Mesenchymal stem cell (in vitro differentiated cells and primary cell): Measurements from ENCODE around the gene LAMTOR5.
"Not testable (repeated sequence)": the region's sequence is repeated elsewhere in the genome, so short reads cannot be mapped to it uniquely, and the experiment has no call there.

ENCODE experiments used
- DNase-seq: peaks from one replicate; pipeline ENCODE4 v3.0.0-alpha.2; 2013
- H2AFZ ChIP-seq: one replicate; pipeline ENCODE4 v1.6.1; 2013; ENCODE audit warnings: low read depth, mild to moderate bottlenecking, control low read depth, inconsistent platforms, low read length, moderate library complexity
- H2AK5ac ChIP-seq: 2 replicates; pipeline ENCODE4 v1.6.1; 2013; ENCODE audit warnings: low read length, moderate library complexity, mild to moderate bottlenecking, inconsistent platforms; ENCODE audit not compliant: severe bottlenecking
- H2BK120ac ChIP-seq: one replicate; pipeline ENCODE4 v1.6.1; 2013; ENCODE audit warnings: low read depth, mild to moderate bottlenecking, inconsistent platforms, low read length, moderate library complexity
- H2BK12ac ChIP-seq, 2 experiments: one replicate each; pipeline ENCODE4 v1.6.1; 2013; ENCODE audit warnings: inconsistent platforms in 2 of 2, low read length in 2 of 2, mild to moderate bottlenecking in 2 of 2, moderate library complexity in 2 of 2, control low read depth in 1 of 2
- H2BK15ac ChIP-seq: one replicate; pipeline ENCODE4 v1.6.1; 2013; ENCODE audit warnings: mild to moderate bottlenecking, low read depth, inconsistent platforms; ENCODE audit not compliant: poor library complexity, severe bottlenecking
- H2BK5ac ChIP-seq: 2 replicates; pipeline ENCODE4 v1.6.1; 2013; ENCODE audit warnings: low read depth, mild to moderate bottlenecking, low read length, control low read depth, inconsistent platforms; ENCODE audit not compliant: poor library complexity, severe bottlenecking
- H3K14ac ChIP-seq, 2 experiments: one replicate each; pipeline ENCODE4 v1.6.1; 2013; ENCODE audit warnings: inconsistent platforms in 2 of 2, low read length in 2 of 2, control low read depth in 1 of 2, mild to moderate bottlenecking in 1 of 2, moderate library complexity in 1 of 2
- H3K18ac ChIP-seq, 2 experiments: one replicate each; pipeline ENCODE4 v1.6.1; 2013; ENCODE audit warnings: inconsistent platforms in 2 of 2, low read length in 2 of 2, control low read depth in 1 of 2, low read depth in 1 of 2, mild to moderate bottlenecking in 1 of 2
- H3K23ac ChIP-seq, 2 experiments: one replicate each; pipeline ENCODE4 v1.6.1; 2013; ENCODE audit warnings: inconsistent platforms in 2 of 2, low read length in 2 of 2, mild to moderate bottlenecking in 2 of 2, moderate library complexity in 2 of 2, control low read depth in 1 of 2
- H3K27ac ChIP-seq: 2 replicates; pipeline ENCODE4 v1.5.1; 2013; ENCODE audit warnings: mild to moderate bottlenecking, moderate library complexity, low read length, control low read depth, inconsistent platforms; ENCODE audit not compliant: poor library complexity, severe bottlenecking
- H3K27me3 ChIP-seq, 2 experiments: 2 replicates each; pipeline versions ENCODE4 v1.6.1 to v1.7.0; 2013; ENCODE audit warnings: low read length in 2 of 2, mild to moderate bottlenecking in 2 of 2, moderate library complexity in 2 of 2, control low read depth in 1 of 2, inconsistent platforms in 1 of 2; ENCODE audit not compliant: control insufficient read depth in 1 of 2, insufficient read depth in 1 of 2
- H3K36me3 ChIP-seq, 2 experiments: 2 replicates each; pipeline versions ENCODE4 v1.6.1 to v1.7.0; 2013; ENCODE audit warnings: low read length in 2 of 2, control low read depth in 1 of 2, inconsistent platforms in 1 of 2, low read depth in 1 of 2, mild to moderate bottlenecking in 1 of 2; ENCODE audit not compliant: insufficient read depth in 2 of 2, control insufficient read depth in 1 of 2
- H3K4ac ChIP-seq, 2 experiments: one replicate each; pipeline ENCODE4 v1.6.1; 2013; ENCODE audit warnings: inconsistent platforms in 2 of 2, low read length in 2 of 2, mild to moderate bottlenecking in 2 of 2, moderate library complexity in 2 of 2, control low read depth in 1 of 2, low read depth in 1 of 2
- H3K4me1 ChIP-seq: 2 replicates; pipeline ENCODE4 v1.6.1; 2013; ENCODE audit warnings: low read depth, low read length, control low read depth; ENCODE audit not compliant: control insufficient read depth, insufficient read depth
- H3K4me2 ChIP-seq: 2 replicates; pipeline ENCODE4 v1.6.1; 2013; ENCODE audit warnings: low read length, mild to moderate bottlenecking, inconsistent platforms; ENCODE audit not compliant: poor library complexity, severe bottlenecking
- H3K4me3 ChIP-seq, 2 experiments: 2 replicates each; pipeline versions ENCODE4 v1.5.1 to v1.7.0; 2013; ENCODE audit warnings: low read length in 2 of 2, mild to moderate bottlenecking in 2 of 2, control low read depth in 1 of 2, low read depth in 1 of 2; ENCODE audit not compliant: insufficient read depth in 1 of 2
- H3K79me1 ChIP-seq: replicated peaks from 2 replicates; pipeline ENCODE4 v1.6.1; 2013; ENCODE audit warnings: mild to moderate bottlenecking, control low read depth, low read length, inconsistent platforms; ENCODE audit not compliant: poor library complexity, severe bottlenecking
- H3K9ac ChIP-seq: 2 replicates; pipeline ENCODE4 v1.7.0; 2013; ENCODE audit warnings: mild to moderate bottlenecking, low read length, moderate library complexity
- H3K9me3 ChIP-seq: 2 replicates; pipeline ENCODE4 v1.7.0; 2013; ENCODE audit warnings: mild to moderate bottlenecking, low read length; ENCODE audit not compliant: control insufficient read depth
- H4K8ac ChIP-seq: one replicate; pipeline ENCODE4 v1.6.1; 2013; ENCODE audit warnings: inconsistent platforms, mild to moderate bottlenecking, low read length, moderate library complexity
- H4K91ac ChIP-seq: one replicate; pipeline ENCODE4 v1.6.1; 2013; ENCODE audit warnings: mild to moderate bottlenecking, low read length, inconsistent platforms
- WGBS: methylation state at CpG from one replicate; pipeline ENCODE4 v1.1.7; 2013; ENCODE audit warnings: mixed read lengths; 5-methylcytosine and 5-hydroxymethylcytosine counted together

Gene LAMTOR5

GRCh38 chr1:110409316-110409715, 1.8 kb upstream of the LAMTOR5 start:
- H3K18ac ChIP-seq = no peak overlapping the region
- H3K14ac ChIP-seq = no peak overlapping the region
- H3K9ac ChIP-seq = no peak overlapping the region
- no peak overlapping the region for H4K8ac ChIP-seq
- no peak overlapping the region for H3K4me3 ChIP-seq
- H3K36me3 ChIP-seq = peaks cover 0 to 11% of the 10 kb centered on the region in 2 experiments
- no peak overlapping the region for H2BK15ac ChIP-seq
- H2BK12ac ChIP-seq = no peak overlapping the region
- H3K27me3 ChIP-seq = no peaks in the 10 kb centered on the region
- H4K91ac ChIP-seq = no peak overlapping the region
- no peak overlapping the region for H2BK120ac ChIP-seq
- H2AK5ac ChIP-seq = no peak overlapping the region
- H3K9me3 ChIP-seq = no peaks in the 10 kb centered on the region
- H3K23ac ChIP-seq = no peak overlapping the region
- H3K4me1 ChIP-seq = no peaks in the 10 kb centered on the region
- H3K4ac ChIP-seq = no peak overlapping the region
- H2BK5ac ChIP-seq = no peak overlapping the region
- no peak overlapping the region for H3K4me2 ChIP-seq
- 97% methylated on average over 6 of the region's 6 CpGs for WGBS
- H2AFZ ChIP-seq = no peak overlapping the region
- DNase-seq = no peak
- no peak overlapping the region for H3K27ac ChIP-seq
- no peaks in the 10 kb centered on the region for H3K79me1 ChIP-seq

GRCh38 chr1:110408488-110408887, 994 bp upstream of the LAMTOR5 start:
- Histone ChIP-seq H3K79me1 (peaks cover 2% of the 10 kb centered on the region), H3K9ac (peak overlapping the region; percentile 96), H3K4me1 (no peaks in the 10 kb centered on the region), H3K27ac (no peak overlapping the region), H2AK5ac (no peak overlapping the region), H3K36me3 (peaks cover under 1 to 19% of the 10 kb centered on the region in 2 experiments), H4K8ac (peak overlapping the region; percentile 33), H4K91ac (no peak overlapping the region), H2BK12ac (no peak overlapping the region), H3K4ac (no peak overlapping the region), H3K14ac (no peak overlapping the region), H2BK15ac (no peak overlapping the region), H2AFZ (no peak overlapping the region), H3K23ac (no peak overlapping the region), H2BK120ac (no peak overlapping the region), H3K9me3 (no peaks in the 10 kb centered on the region), H3K27me3 (no peaks in the 10 kb centered on the region), H3K4me2 (no peak overlapping the region), H3K4me3 (peak overlapping the region in 1 of 2 experiments; percentile 90), H3K18ac (no peak overlapping the region), H2BK5ac (no peak overlapping the region)
- DNase-seq = no peak
- 91% methylated on average over 6 of the region's 8 CpGs for WGBS

- H3K23ac ChIP-seq, H2BK120ac ChIP-seq, H2AFZ ChIP-seq, H2BK5ac ChIP-seq, H2AK5ac ChIP-seq, H3K4me1 ChIP-seq, H2BK15ac ChIP-seq, DNase-seq, H3K27ac ChIP-seq, H3K27me3 ChIP-seq, H4K91ac ChIP-seq, H3K9me3 ChIP-seq, H3K18ac ChIP-seq, H4K8ac ChIP-seq, H3K4ac ChIP-seq, H2BK12ac ChIP-seq, H3K14ac ChIP-seq, H3K79me1 ChIP-seq: not testable (repeated sequence)
- H3K9ac ChIP-seq = peak overlapping the region; percentile 96
- peak overlapping the region; percentile 69 for H3K4me2 ChIP-seq
- H3K36me3 ChIP-seq = peaks cover 11 to 40% of the 10 kb centered on the region in 2 experiments
- H3K4me3 ChIP-seq = peak overlapping the region in 1 of 2 experiments; percentile 90
- 93% methylated on average over 8 of the region's 15 CpGs for WGBS
Observed at GRCh38 chr1:110406407-110406806, 1.1 kb downstream of the LAMTOR5 start.

- H4K8ac ChIP-seq = no peak overlapping the region
- no peak overlapping the region for H3K4ac ChIP-seq
- no peak overlapping the region for H3K27ac ChIP-seq
- H3K79me1 ChIP-seq = peaks cover 6% of the 10 kb centered on the region
- no peak overlapping the region for H3K4me3 ChIP-seq
- no peak overlapping the region for H3K23ac ChIP-seq
- H2BK12ac ChIP-seq = no peak overlapping the region
- H3K14ac ChIP-seq = no peak overlapping the region
- DNase-seq = no peak
- peak overlapping the region; percentile 27 for H3K9ac ChIP-seq
- H3K9me3 ChIP-seq = no peaks in the 10 kb centered on the region
- H3K4me1 ChIP-seq = no peaks in the 10 kb centered on the region
- no peak overlapping the region for H2BK120ac ChIP-seq
- H2BK15ac ChIP-seq = no peak overlapping the region
- WGBS = 100% methylated on average over 4 of the region's 4 CpGs
- H2BK5ac ChIP-seq = no peak overlapping the region
- H2AK5ac ChIP-seq = no peak overlapping the region
- peaks cover 17 to 58% of the 10 kb centered on the region in 2 experiments for H3K36me3 ChIP-seq
- H4K91ac ChIP-seq = no peak overlapping the region
- H3K18ac ChIP-seq = no peak overlapping the region
- no peaks in the 10 kb centered on the region for H3K27me3 ChIP-seq
- no peak overlapping the region for H2AFZ ChIP-seq
- H3K4me2 ChIP-seq = no peak overlapping the region
Observed at GRCh38 chr1:110404401-110404800, 3.1 kb downstream of the LAMTOR5 start.
